Ascending aorta (tissue), 2 donors: Measurements from ENCODE around the gene SLC28A1. TPM values are rescaled to one million over a fixed set of nuclear protein-coding genes. Genes with fewer than 3 reads are reported as not detected.
A peak's percentile ranks its signal among the peaks of the same experiment; 100 is the strongest.
"Not testable (repeated sequence)": the region's sequence is repeated elsewhere in the genome, so short reads cannot be mapped to it uniquely, and the experiment has no call there.

Experiments
- DNase-seq, 2 donors: peaks; one replicate each; pipeline ENCODE4 v3.0.0-alpha.2; 2019; ENCODE audit warnings: low spot score in 2 of 2
- H3K27ac ChIP-seq, 2 donors: fragments of 200-600 bp; sonication (generic); one replicate each; pipeline ENCODE4 v1.5.1; 2016 to 2017; ENCODE audit warnings: mild to moderate bottlenecking in 1 of 2
- H3K27me3 ChIP-seq: fragments of 200-600 bp; sonication (generic); one replicate; pipeline ENCODE4 v1.5.1; 2017
- H3K36me3 ChIP-seq, 2 donors: fragments of 200-600 bp; sonication (generic); one replicate each; pipeline ENCODE4 v1.5.1; 2016
- H3K4me1 ChIP-seq, 2 donors: fragments of 200-600 bp; sonication (generic); one replicate each; pipeline ENCODE4 v1.5.1; 2016 to 2017; ENCODE audit warnings: mild to moderate bottlenecking in 1 of 2
- H3K4me3 ChIP-seq, 2 donors: fragments of 200-600 bp; sonication (generic); one replicate each; pipeline ENCODE4 v1.5.1; 2016 to 2017; ENCODE audit warnings: mild to moderate bottlenecking in 1 of 2
- H3K9me3 ChIP-seq, 2 donors: fragments of 200-600 bp; sonication (generic); one replicate each; pipeline ENCODE4 v1.5.1; 2016
- CTCF ChIP-seq, 3 experiments: fragments of 200-600 bp in 2 of 3; fragments of 450-650 bp in 1 of 3; sonication (generic) in 2 of 3; IDR thresholded peaks; one replicate each; pipeline ENCODE4 v1.5.1; 2016 to 2019; ENCODE audit warnings: antibody characterized with exemption in 3 of 3, mild to moderate bottlenecking in 1 of 3, moderate library complexity in 1 of 3
- intact Hi-C: fragments of 100-400 bp; cut with DNase I; formaldehyde crosslinking; loops from one replicate; pipeline ENCODE4 v1.15.1; 2023
- total RNA-seq: library from RNA; depleted of rRNA; stranded (reverse); fragments of >200 nt; gene quantifications from one replicate; pipeline ENCODE4 v1.1.0, GENCODE V29; 2016

SLC28A1 gene
- total RNA-seq, 1 donor from 2014 or later: not detected

GRCh38 chr15:84840255-84840654 is 44.2 kb upstream of the SLC28A1 start:
- peak in 1 of 2 donors; percentile 71 for DNase-seq
- intact Hi-C loops: loop anchor here (1.0 to 5.0 kb wide), 3 partner anchors 23 to 87 kb away; partner anchors contain the start of gene ALPK3
- Histone ChIP-seq H3K27me3 (no peaks in the 10 kb centered on the region), H3K27ac (peak overlapping the region; percentile 97), H3K4me3 (no peak overlapping the region), H3K36me3 (peaks cover 13 to 18% of the 10 kb centered on the region in 2 donors), H3K4me1 (peaks cover 16 to 46% of the 10 kb centered on the region in 2 donors), H3K9me3 (no peaks in the 10 kb centered on the region)
- no peak for TF ChIP-seq CTCF (IDR thresholded peaks at IDR 0.05)

- H3K27me3 ChIP-seq: no peaks in the 10 kb centered on the region
- H3K4me1 ChIP-seq: peaks cover 16 to 46% of the 10 kb centered on the region in 2 donors
- H3K9me3 ChIP-seq: no peaks in the 10 kb centered on the region
- H3K4me3 ChIP-seq: peak overlapping the region in 1 of 2 donors; percentile 9
- H3K36me3 ChIP-seq: peaks cover 7 to 18% of the 10 kb centered on the region in 2 donors
- intact Hi-C loops: loop anchor here (1.0 to 5.0 kb wide), 3 partner anchors 24 to 86 kb away; partner anchors contain the start of gene ALPK3
- TF ChIP-seq CTCF (IDR thresholded peaks at IDR 0.05): no peak
- peak overlapping the region; percentile 97 for H3K27ac ChIP-seq
- DNase-seq: peak; percentile 83 to 96
These were observed 43.6 kb upstream of the SLC28A1 start for GRCh38 chr15:84840741-84841429.

GRCh38 chr15:84842781-84843180 is 41.7 kb upstream of the SLC28A1 start:
- no peaks in the 10 kb centered on the region for H3K27me3 ChIP-seq
- no peak for TF ChIP-seq CTCF (IDR thresholded peaks at IDR 0.05)
- intact Hi-C loops: loop anchor here (5.0 kb wide), 1 partner anchor 85 kb away; no protein-coding TSS in a partner anchor
- H3K36me3 ChIP-seq: peaks cover 6 to 14% of the 10 kb centered on the region in 2 donors
- peak overlapping the region; percentile 97 for H3K27ac ChIP-seq
- peak in 1 of 2 donors; percentile 56 for DNase-seq
- no peak overlapping the region for H3K4me3 ChIP-seq
- H3K4me1 ChIP-seq: peaks cover 16 to 46% of the 10 kb centered on the region in 2 donors
- H3K9me3 ChIP-seq: peaks cover 0 to 2% of the 10 kb centered on the region in 2 donors

- no peak for TF ChIP-seq CTCF (IDR thresholded peaks at IDR 0.05)
- H3K27ac ChIP-seq: peak overlapping the region; percentile 61 to 97
- DNase-seq: peak in 1 of 2 donors; percentile 19
- H3K36me3 ChIP-seq: peaks cover 0 to 2% of the 10 kb centered on the region in 2 donors
- H3K9me3 ChIP-seq: peaks cover 0 to 4% of the 10 kb centered on the region in 2 donors
- peaks cover 10 to 32% of the 10 kb centered on the region in 2 donors for H3K4me1 ChIP-seq
- H3K4me3 ChIP-seq: no peak overlapping the region
- intact Hi-C loops: loop anchor here (2.0 to 5.0 kb wide), 2 partner anchors 18 to 82 kb away; no protein-coding TSS in a partner anchor
- H3K27me3 ChIP-seq: no peaks in the 10 kb centered on the region
These were observed 39.5 kb upstream of the SLC28A1 start for GRCh38 chr15:84844964-84845363.

- not testable (repeated sequence) for H3K36me3 ChIP-seq, H3K27me3 ChIP-seq, H3K4me3 ChIP-seq, H3K9me3 ChIP-seq
- intact Hi-C loops: loop anchor here (2.0 kb wide), 1 partner anchor 17 kb away; no protein-coding TSS in a partner anchor
- DNase-seq: peak in 1 of 2 donors; percentile 87
- Histone ChIP-seq H3K27ac (peak overlapping the region; percentile 61 to 97), H3K4me1 (peaks cover 4 to 25% of the 10 kb centered on the region in 2 donors)
- TF ChIP-seq CTCF (IDR thresholded peaks at IDR 0.05): peak; percentile 61 to 72 (median 69)
These were observed 38.8 kb upstream of the SLC28A1 start for GRCh38 chr15:84845631-84846030.
